Peyer's patch (tissue), 4 donors: ENCODE data around the gene NBL1.

Experiments used
- POLR2A ChIP-seq, 2 donors: fragments of 450-650 bp; IDR thresholded peaks; one replicate each; pipeline ENCODE4 v1.5.1; 2017; ENCODE audit warnings: antibody characterized with exemption in 2 of 2, mild to moderate bottlenecking in 2 of 2, moderate library complexity in 2 of 2
- TF ChIP-seq, protein P1 (sequence below), 6 experiments: fragments of 450-650 bp in 4 of 6; fragments of 200-600 bp in 2 of 6; sonication (generic) in 1 of 6; IDR thresholded peaks; one replicate each; pipeline ENCODE4 v1.5.1; 2017 to 2019; ENCODE audit warnings: antibody characterized with exemption in 6 of 6, mild to moderate bottlenecking in 3 of 6, moderate library complexity in 1 of 6

DNA sequence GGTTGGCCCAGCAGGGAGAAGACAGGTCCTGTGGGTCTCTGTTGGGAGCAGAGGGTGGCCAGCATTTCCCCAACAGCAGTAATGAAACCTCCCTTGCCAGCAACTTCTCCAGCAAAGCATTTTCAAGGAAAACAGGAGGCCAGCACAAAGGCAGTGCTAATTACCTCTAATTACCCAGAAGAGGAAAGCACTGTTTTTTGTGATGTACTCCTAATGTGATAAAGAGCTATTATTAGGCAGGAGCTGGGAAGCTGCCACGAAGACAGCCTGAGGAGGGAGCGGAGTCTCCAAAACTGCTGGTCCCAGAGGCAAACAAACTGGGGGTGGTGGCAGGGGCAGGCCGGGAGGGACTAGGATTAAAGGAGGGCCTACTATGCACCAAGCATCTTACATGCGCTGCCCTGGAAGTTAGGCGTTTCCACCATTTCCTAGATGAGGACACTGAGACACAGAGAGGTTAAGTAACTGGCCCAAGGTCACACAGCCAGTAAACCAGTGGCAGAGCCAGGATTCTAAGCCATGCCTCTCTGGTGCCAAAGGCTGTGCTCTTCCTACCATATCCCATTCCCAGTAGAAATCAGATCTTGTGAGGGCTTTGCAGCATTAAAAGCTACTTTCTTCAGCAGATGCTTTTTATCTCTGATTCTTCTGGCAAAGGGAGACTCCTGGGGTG, 45.1 kb downstream of the NBL1 start:
- TF ChIP-seq, protein P1, sequence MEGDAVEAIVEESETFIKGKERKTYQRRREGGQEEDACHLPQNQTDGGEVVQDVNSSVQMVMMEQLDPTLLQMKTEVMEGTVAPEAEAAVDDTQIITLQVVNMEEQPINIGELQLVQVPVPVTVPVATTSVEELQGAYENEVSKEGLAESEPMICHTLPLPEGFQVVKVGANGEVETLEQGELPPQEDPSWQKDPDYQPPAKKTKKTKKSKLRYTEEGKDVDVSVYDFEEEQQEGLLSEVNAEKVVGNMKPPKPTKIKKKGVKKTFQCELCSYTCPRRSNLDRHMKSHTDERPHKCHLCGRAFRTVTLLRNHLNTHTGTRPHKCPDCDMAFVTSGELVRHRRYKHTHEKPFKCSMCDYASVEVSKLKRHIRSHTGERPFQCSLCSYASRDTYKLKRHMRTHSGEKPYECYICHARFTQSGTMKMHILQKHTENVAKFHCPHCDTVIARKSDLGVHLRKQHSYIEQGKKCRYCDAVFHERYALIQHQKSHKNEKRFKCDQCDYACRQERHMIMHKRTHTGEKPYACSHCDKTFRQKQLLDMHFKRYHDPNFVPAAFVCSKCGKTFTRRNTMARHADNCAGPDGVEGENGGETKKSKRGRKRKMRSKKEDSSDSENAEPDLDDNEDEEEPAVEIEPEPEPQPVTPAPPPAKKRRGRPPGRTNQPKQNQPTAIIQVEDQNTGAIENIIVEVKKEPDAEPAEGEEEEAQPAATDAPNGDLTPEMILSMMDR (IDR thresholded peaks at IDR 0.05) = no peak
- TF ChIP-seq POLR2A (IDR thresholded peaks at IDR 0.05) = no peak
